DOHH2 (cell line): ENCODE results near the gene TBR1.
A peak's percentile ranks its signal among the peaks of the same experiment; 100 is the strongest.

Experiments used
- H3F3A ChIP-seq: fragments of 200-600 bp; sonication (generic), shearing (Covaris generic); 2 replicates; pipeline ENCODE4 v1.6.0; 2016; ENCODE audit warnings: antibody characterized with exemption, mild to moderate bottlenecking; ENCODE audit not compliant: control insufficient read depth, insufficient read depth
- H3K27ac ChIP-seq: fragments of 200-600 bp; sonication (generic); 2 replicates; pipeline ENCODE4 v1.5.1; 2014; ENCODE audit warnings: low read depth, mild to moderate bottlenecking, low read length, moderate library complexity
- H3K27me3 ChIP-seq: fragments of 200-600 bp; sonication (generic); 2 replicates; pipeline ENCODE4 v1.6.1; 2014; ENCODE audit warnings: mild to moderate bottlenecking, low read length, mixed read lengths; ENCODE audit not compliant: control insufficient read depth
- H3K36me3 ChIP-seq: fragments of 200-600 bp; sonication (generic); 2 replicates; pipeline ENCODE4 v1.6.1; 2014; ENCODE audit warnings: mild to moderate bottlenecking, low read length, moderate library complexity, mixed read lengths; ENCODE audit not compliant: control insufficient read depth
- H3K4me1 ChIP-seq: fragments of 200-600 bp; sonication (generic); 2 replicates; pipeline ENCODE4 v1.6.1; 2014; ENCODE audit warnings: mild to moderate bottlenecking, low read length, mixed read lengths; ENCODE audit not compliant: control insufficient read depth
- H3K4me2 ChIP-seq: fragments of 200-600 bp; sonication (generic); 2 replicates; pipeline ENCODE4 v1.6.0; 2014; ENCODE audit warnings: mild to moderate bottlenecking, low read length, moderate library complexity
- H3K4me3 ChIP-seq: fragments of 200-600 bp; sonication (generic); 2 replicates; pipeline ENCODE4 v1.5.1; 2014; ENCODE audit warnings: mild to moderate bottlenecking, low read length, mixed read lengths
- H3K79me2 ChIP-seq: fragments of 200-600 bp; sonication (generic); 2 replicates; pipeline ENCODE4 v1.6.1; 2014; ENCODE audit warnings: mild to moderate bottlenecking, low read length, mixed read lengths; ENCODE audit not compliant: control insufficient read depth
- H3K9me2 ChIP-seq: fragments of 200-600 bp; sonication (generic); replicated peaks from 2 replicates; pipeline ENCODE4 v1.6.1; 2014; ENCODE audit warnings: mild to moderate bottlenecking, low read length, mixed read lengths; ENCODE audit not compliant: control insufficient read depth
- H3K9me3 ChIP-seq: fragments of 200-600 bp; sonication (generic); 2 replicates; pipeline ENCODE4 v1.6.1; 2014; ENCODE audit warnings: antibody characterized with exemption, low read length, mixed read lengths; ENCODE audit not compliant: control insufficient read depth, insufficient read depth
- H4K20me1 ChIP-seq: fragments of 200-600 bp; sonication (generic); 2 replicates; pipeline ENCODE4 v1.6.0; 2014; ENCODE audit warnings: low read depth, mild to moderate bottlenecking, antibody characterized with exemption, low read length, moderate library complexity; ENCODE audit not compliant: control insufficient read depth, insufficient read depth
- CTCF ChIP-seq: fragments of 200-600 bp; sonication (generic); IDR thresholded peaks from one replicate; pipeline ENCODE4 v1.5.1; 2014; ENCODE audit warnings: antibody characterized with exemption, mild to moderate bottlenecking, low read depth, low read length; ENCODE audit not compliant: poor library complexity, severe bottlenecking
- EZH2phosphoT487 ChIP-seq: fragments of 200-600 bp; sonication (generic); IDR thresholded peaks from 2 replicates; pipeline ENCODE4 v1.6.1; 2017; ENCODE audit warnings: borderline replicate concordance, mild to moderate bottlenecking, antibody characterized with exemption, low read length, moderate library complexity, mixed read lengths

The TBR1 gene

GRCh38 chr2:161409308-161409907 is 6.7 kb upstream of the TBR1 start:
- Histone ChIP-seq H3K27ac (no peak overlapping the region), H3K27me3 (no peaks in the 10 kb centered on the region; the same call in 1 of the 2 replicates), H4K20me1 (no peaks in the 10 kb centered on the region), H3K36me3 (no peaks in the 10 kb centered on the region; the same call in 1 of the 2 replicates), H3K4me2 (no peak overlapping the region), H3K79me2 (no peaks in the 10 kb centered on the region), H3K4me1 (peaks cover 4% of the 10 kb centered on the region; the same call in 1 of the 2 replicates), H3K9me3 (no peaks in the 10 kb centered on the region), H3K9me2 (no peaks in the 10 kb centered on the region), H3F3A (no peaks in the 10 kb centered on the region), H3K4me3 (no peak overlapping the region)
- TF ChIP-seq CTCF (no peak), EZH2phosphoT487 (no peak)

GRCh38 chr2:161412346-161412745 is 3.8 kb upstream of the TBR1 start:
- H4K20me1 ChIP-seq, result no peaks in the 10 kb centered on the region

GRCh38 chr2:161414042-161415033 is 1.8 kb upstream of the TBR1 start:
- H3K4me1 ChIP-seq, result peaks cover 37% of the 10 kb centered on the region
- no peaks in the 10 kb centered on the region for H3K9me3 ChIP-seq
- H3K27ac ChIP-seq, result no peak overlapping the region
- H3K36me3 ChIP-seq, result no peaks in the 10 kb centered on the region
- no peaks in the 10 kb centered on the region for H3F3A ChIP-seq
- peaks cover 49% of the 10 kb centered on the region for H3K27me3 ChIP-seq
- no peaks in the 10 kb centered on the region for H4K20me1 ChIP-seq
- H3K4me3 ChIP-seq, result peak overlapping the region; percentile 56
- no peaks in the 10 kb centered on the region for H3K79me2 ChIP-seq
- H3K9me2 ChIP-seq, result no peaks in the 10 kb centered on the region
- H3K4me2 ChIP-seq, result peak overlapping the region; percentile 59
- TF ChIP-seq EZH2phosphoT487, result no peak
- TF ChIP-seq CTCF, result no peak

More at GRCh38 chr2:161412346-161412745, 3.8 kb upstream of the TBR1 start:
- no peaks in the 10 kb centered on the region; the same call in 1 of the 2 replicates for H3K36me3 ChIP-seq
- no peaks in the 10 kb centered on the region for H3K79me2 ChIP-seq
- peaks cover 29% of the 10 kb centered on the region for H3K27me3 ChIP-seq
- peaks cover 24% of the 10 kb centered on the region for H3K4me1 ChIP-seq
- no peaks in the 10 kb centered on the region for H3F3A ChIP-seq
- no peak overlapping the region for H3K4me3 ChIP-seq
- H3K27ac ChIP-seq, result no peak overlapping the region
- TF ChIP-seq CTCF (no peak), EZH2phosphoT487 (no peak)
- H3K4me2 ChIP-seq, result no peak overlapping the region
- H3K9me3 ChIP-seq, result no peaks in the 10 kb centered on the region
- H3K9me2 ChIP-seq, result no peaks in the 10 kb centered on the region
